Hepatocyte (in vitro differentiated cells): ENCODE results near the gene GINS2.

ENCODE experiments used
- CTCF ChIP-seq: fragments of 200-600 bp; sonication (generic); IDR thresholded peaks from 2 replicates; pipeline ENCODE4 v1.5.1; 2016; ENCODE audit warnings: antibody characterized with exemption, mild to moderate bottlenecking; ENCODE audit not compliant: poor library complexity
- EZH2 ChIP-seq: fragments of 200-600 bp; sonication (generic); IDR thresholded peaks from 2 replicates; pipeline ENCODE4 v1.6.1; 2016; ENCODE audit warnings: antibody characterized with exemption, mild to moderate bottlenecking, borderline replicate concordance
- EZH2phosphoT487 ChIP-seq: fragments of 200-600 bp; sonication (generic); IDR thresholded peaks from one replicate; pipeline ENCODE4 v1.6.1; 2018; ENCODE audit warnings: antibody characterized with exemption, mild to moderate bottlenecking, low read depth, moderate library complexity; ENCODE audit not compliant: unreplicated experiment, severe bottlenecking

- no peak for TF ChIP-seq CTCF
- TF ChIP-seq EZH2: no peak
- no peak for TF ChIP-seq EZH2phosphoT487
These were observed 50.7 kb downstream of the GINS2 start for GRCh38 chr16:85637808-85638647.
